Mesenchymal stem cell (in vitro differentiated cells and primary cell): ENCODE data around the gene CHIT1.

ENCODE experiments used
- DNase-seq: peaks from one replicate; pipeline ENCODE4 v3.0.0-alpha.2; 2013
- H2AFZ ChIP-seq: one replicate; pipeline ENCODE4 v1.6.1; 2013; ENCODE audit warnings: low read depth, mild to moderate bottlenecking, control low read depth, inconsistent platforms, low read length, moderate library complexity
- H2AK5ac ChIP-seq: 2 replicates; pipeline ENCODE4 v1.6.1; 2013; ENCODE audit warnings: low read length, moderate library complexity, mild to moderate bottlenecking, inconsistent platforms; ENCODE audit not compliant: severe bottlenecking
- H2BK120ac ChIP-seq: one replicate; pipeline ENCODE4 v1.6.1; 2013; ENCODE audit warnings: low read depth, mild to moderate bottlenecking, inconsistent platforms, low read length, moderate library complexity
- H2BK12ac ChIP-seq, 2 experiments: one replicate each; pipeline ENCODE4 v1.6.1; 2013; ENCODE audit warnings: inconsistent platforms in 2 of 2, low read length in 2 of 2, mild to moderate bottlenecking in 2 of 2, moderate library complexity in 2 of 2, control low read depth in 1 of 2
- H2BK15ac ChIP-seq: one replicate; pipeline ENCODE4 v1.6.1; 2013; ENCODE audit warnings: mild to moderate bottlenecking, low read depth, inconsistent platforms; ENCODE audit not compliant: poor library complexity, severe bottlenecking
- H2BK5ac ChIP-seq: 2 replicates; pipeline ENCODE4 v1.6.1; 2013; ENCODE audit warnings: low read depth, mild to moderate bottlenecking, low read length, control low read depth, inconsistent platforms; ENCODE audit not compliant: poor library complexity, severe bottlenecking
- H3K14ac ChIP-seq, 2 experiments: one replicate each; pipeline ENCODE4 v1.6.1; 2013; ENCODE audit warnings: inconsistent platforms in 2 of 2, low read length in 2 of 2, control low read depth in 1 of 2, mild to moderate bottlenecking in 1 of 2, moderate library complexity in 1 of 2
- H3K18ac ChIP-seq, 2 experiments: one replicate each; pipeline ENCODE4 v1.6.1; 2013; ENCODE audit warnings: inconsistent platforms in 2 of 2, low read length in 2 of 2, control low read depth in 1 of 2, low read depth in 1 of 2, mild to moderate bottlenecking in 1 of 2
- H3K23ac ChIP-seq, 2 experiments: one replicate each; pipeline ENCODE4 v1.6.1; 2013; ENCODE audit warnings: inconsistent platforms in 2 of 2, low read length in 2 of 2, mild to moderate bottlenecking in 2 of 2, moderate library complexity in 2 of 2, control low read depth in 1 of 2
- H3K27ac ChIP-seq: 2 replicates; pipeline ENCODE4 v1.5.1; 2013; ENCODE audit warnings: mild to moderate bottlenecking, moderate library complexity, low read length, control low read depth, inconsistent platforms; ENCODE audit not compliant: poor library complexity, severe bottlenecking
- H3K27me3 ChIP-seq, 2 experiments: 2 replicates each; pipeline versions ENCODE4 v1.6.1 to v1.7.0; 2013; ENCODE audit warnings: low read length in 2 of 2, mild to moderate bottlenecking in 2 of 2, moderate library complexity in 2 of 2, control low read depth in 1 of 2, inconsistent platforms in 1 of 2; ENCODE audit not compliant: control insufficient read depth in 1 of 2, insufficient read depth in 1 of 2
- H3K36me3 ChIP-seq, 2 experiments: 2 replicates each; pipeline versions ENCODE4 v1.6.1 to v1.7.0; 2013; ENCODE audit warnings: low read length in 2 of 2, control low read depth in 1 of 2, inconsistent platforms in 1 of 2, low read depth in 1 of 2, mild to moderate bottlenecking in 1 of 2; ENCODE audit not compliant: insufficient read depth in 2 of 2, control insufficient read depth in 1 of 2
- H3K4ac ChIP-seq, 2 experiments: one replicate each; pipeline ENCODE4 v1.6.1; 2013; ENCODE audit warnings: inconsistent platforms in 2 of 2, low read length in 2 of 2, mild to moderate bottlenecking in 2 of 2, moderate library complexity in 2 of 2, control low read depth in 1 of 2, low read depth in 1 of 2
- H3K4me1 ChIP-seq: 2 replicates; pipeline ENCODE4 v1.6.1; 2013; ENCODE audit warnings: low read depth, low read length, control low read depth; ENCODE audit not compliant: control insufficient read depth, insufficient read depth
- H3K4me2 ChIP-seq: 2 replicates; pipeline ENCODE4 v1.6.1; 2013; ENCODE audit warnings: low read length, mild to moderate bottlenecking, inconsistent platforms; ENCODE audit not compliant: poor library complexity, severe bottlenecking
- H3K4me3 ChIP-seq, 2 experiments: 2 replicates each; pipeline versions ENCODE4 v1.5.1 to v1.7.0; 2013; ENCODE audit warnings: low read length in 2 of 2, mild to moderate bottlenecking in 2 of 2, control low read depth in 1 of 2, low read depth in 1 of 2; ENCODE audit not compliant: insufficient read depth in 1 of 2
- H3K79me1 ChIP-seq: replicated peaks from 2 replicates; pipeline ENCODE4 v1.6.1; 2013; ENCODE audit warnings: mild to moderate bottlenecking, control low read depth, low read length, inconsistent platforms; ENCODE audit not compliant: poor library complexity, severe bottlenecking
- H3K9ac ChIP-seq: 2 replicates; pipeline ENCODE4 v1.7.0; 2013; ENCODE audit warnings: mild to moderate bottlenecking, low read length, moderate library complexity
- H3K9me3 ChIP-seq: 2 replicates; pipeline ENCODE4 v1.7.0; 2013; ENCODE audit warnings: mild to moderate bottlenecking, low read length; ENCODE audit not compliant: control insufficient read depth
- H4K8ac ChIP-seq: one replicate; pipeline ENCODE4 v1.6.1; 2013; ENCODE audit warnings: inconsistent platforms, mild to moderate bottlenecking, low read length, moderate library complexity
- H4K91ac ChIP-seq: one replicate; pipeline ENCODE4 v1.6.1; 2013; ENCODE audit warnings: mild to moderate bottlenecking, low read length, inconsistent platforms
- WGBS: methylation state at CpG from one replicate; pipeline ENCODE4 v1.1.7; 2013; ENCODE audit warnings: mixed read lengths; 5-methylcytosine and 5-hydroxymethylcytosine counted together

Gene CHIT1

DNA sequence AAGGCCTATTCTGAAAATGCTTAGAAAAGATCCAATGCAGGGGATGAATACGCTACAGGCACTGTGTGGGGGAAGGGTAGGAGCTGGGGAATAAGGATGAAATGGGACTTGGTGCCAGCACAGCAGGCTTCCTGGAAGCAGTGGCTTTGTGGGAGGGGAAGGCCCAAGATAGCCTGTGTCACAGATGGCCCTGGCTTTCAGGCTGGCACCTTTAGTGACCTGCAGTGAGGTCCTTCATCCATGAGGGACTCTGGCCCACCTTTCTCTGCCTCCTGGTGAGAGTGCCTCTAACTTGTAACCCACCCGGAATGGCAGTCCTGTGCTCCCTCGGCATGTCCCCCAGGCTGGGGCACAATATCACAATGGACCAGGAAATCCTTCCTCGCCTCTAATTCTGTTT lies 43.9 kb downstream of the CHIT1 start:
- H2AK5ac ChIP-seq = no peak overlapping the region
- H3K4me3 ChIP-seq = peak overlapping the region in 1 of 2 experiments; percentile 66
- H2BK5ac ChIP-seq = no peak overlapping the region
- H3K36me3 ChIP-seq = peaks cover 0 to 24% of the 10 kb centered on the region in 2 experiments
- H4K8ac ChIP-seq = no peak overlapping the region
- H3K4me2 ChIP-seq = no peak overlapping the region
- no peak overlapping the region for H3K27ac ChIP-seq
- no peak overlapping the region for H3K14ac ChIP-seq
- H3K9ac ChIP-seq = peak overlapping the region; percentile 57
- WGBS = 90% methylated on average over 4 of the region's 4 CpGs
- no peak overlapping the region for H3K18ac ChIP-seq
- H3K4me1 ChIP-seq = peaks cover 3% of the 10 kb centered on the region
- peak overlapping the region in 1 of 2 experiments; percentile 51 for H2BK12ac ChIP-seq
- no peaks in the 10 kb centered on the region for H3K9me3 ChIP-seq
- peaks cover 0 to 7% of the 10 kb centered on the region in 2 experiments for H3K27me3 ChIP-seq
- H2BK15ac ChIP-seq = no peak overlapping the region
- no peak overlapping the region for H2BK120ac ChIP-seq
- H3K79me1 ChIP-seq = no peaks in the 10 kb centered on the region
- peak overlapping the region in 1 of 2 experiments; percentile 21 for H3K4ac ChIP-seq
- no peak overlapping the region for H2AFZ ChIP-seq
- no peak for DNase-seq
- H4K91ac ChIP-seq = no peak overlapping the region
- H3K23ac ChIP-seq = no peak overlapping the region

DNA sequence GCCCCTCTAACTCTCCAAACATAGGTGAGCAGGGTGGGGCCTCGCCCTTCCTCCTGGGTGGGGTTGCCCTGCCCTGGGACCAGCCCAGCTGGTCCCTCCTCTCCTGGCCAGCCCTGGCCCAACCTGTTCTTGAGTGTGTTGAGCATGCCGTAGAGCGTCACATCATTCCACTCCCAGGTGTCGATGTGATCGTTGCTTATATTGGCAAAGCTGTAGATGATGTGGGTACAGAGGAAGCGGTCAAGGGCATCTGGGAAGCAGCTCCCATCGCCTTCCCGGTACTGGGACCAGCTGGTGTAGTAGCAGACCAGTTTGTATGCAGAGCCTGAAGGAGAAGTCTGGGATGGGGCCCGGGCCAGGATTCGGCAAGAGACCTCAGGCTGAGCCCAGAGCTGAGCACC lies 44.4 kb downstream of the CHIT1 start:
- H2BK15ac ChIP-seq = no peak overlapping the region
- no peak overlapping the region for H3K23ac ChIP-seq
- H3K4me2 ChIP-seq = no peak overlapping the region
- no peak overlapping the region for H2AK5ac ChIP-seq
- no peak overlapping the region for H3K27ac ChIP-seq
- H3K9me3 ChIP-seq = no peaks in the 10 kb centered on the region
- no peak overlapping the region for H3K18ac ChIP-seq
- H3K4me1 ChIP-seq = peaks cover 3% of the 10 kb centered on the region
- H2BK5ac ChIP-seq = no peak overlapping the region
- H3K4me3 ChIP-seq = peak overlapping the region in 1 of 2 experiments; percentile 66
- no peak overlapping the region for H3K14ac ChIP-seq
- no peaks in the 10 kb centered on the region for H3K79me1 ChIP-seq
- peak overlapping the region; percentile 57 for H3K9ac ChIP-seq
- no peak for DNase-seq
- peaks cover 0 to 7% of the 10 kb centered on the region in 2 experiments for H3K27me3 ChIP-seq
- H2BK12ac ChIP-seq = no peak overlapping the region
- H4K8ac ChIP-seq = no peak overlapping the region
- no peak overlapping the region for H4K91ac ChIP-seq
- WGBS = 93% methylated on average over 10 of the region's 10 CpGs
- no peak overlapping the region for H2BK120ac ChIP-seq
- H3K36me3 ChIP-seq = peaks cover 0 to 24% of the 10 kb centered on the region in 2 experiments
- H2AFZ ChIP-seq = no peak overlapping the region
- no peak overlapping the region for H3K4ac ChIP-seq

DNA sequence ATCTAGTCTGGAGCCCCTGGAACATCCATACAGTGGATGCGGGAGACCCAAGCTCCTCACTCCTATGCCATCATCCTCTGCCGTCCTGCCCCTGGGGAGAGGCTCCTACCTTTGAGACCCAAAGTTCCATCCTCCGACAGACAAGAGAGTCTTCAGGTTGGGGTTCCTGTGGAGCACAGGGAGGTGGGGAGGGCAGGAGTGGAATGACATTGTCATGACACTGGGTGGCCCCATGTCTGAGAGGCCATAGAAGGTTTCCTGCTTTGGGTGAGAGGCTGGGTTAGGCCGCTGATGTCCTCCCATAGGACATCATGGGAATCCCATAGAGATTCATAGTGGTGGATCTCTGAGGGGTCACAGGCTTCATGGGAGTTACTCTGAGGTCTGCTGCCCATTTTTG lies 45.0 kb downstream of the CHIT1 start:
- H3K27ac ChIP-seq = no peak overlapping the region
- H3K23ac ChIP-seq = no peak overlapping the region
- H2AK5ac ChIP-seq = no peak overlapping the region
- H3K4me1 ChIP-seq = peaks cover 3% of the 10 kb centered on the region
- H3K14ac ChIP-seq = no peak overlapping the region
- no peak for DNase-seq
- H4K91ac ChIP-seq = no peak overlapping the region
- no peaks in the 10 kb centered on the region for H3K9me3 ChIP-seq
- H3K4me3 ChIP-seq = peak overlapping the region in 1 of 2 experiments; percentile 66
- peaks cover 0 to under 1% of the 10 kb centered on the region in 2 experiments for H3K27me3 ChIP-seq
- no peak overlapping the region for H2AFZ ChIP-seq
- H3K4me2 ChIP-seq = no peak overlapping the region
- H3K79me1 ChIP-seq = no peaks in the 10 kb centered on the region
- H2BK12ac ChIP-seq = no peak overlapping the region
- H4K8ac ChIP-seq = no peak overlapping the region
- H2BK5ac ChIP-seq = no peak overlapping the region
- H3K9ac ChIP-seq = peak overlapping the region; percentile 57
- H3K18ac ChIP-seq = no peak overlapping the region
- no peak overlapping the region for H3K4ac ChIP-seq
- peaks cover 0 to 24% of the 10 kb centered on the region in 2 experiments for H3K36me3 ChIP-seq
- no peak overlapping the region for H2BK15ac ChIP-seq
- no peak overlapping the region for H2BK120ac ChIP-seq
- 78% methylated on average over 4 of the region's 4 CpGs for WGBS

DNA sequence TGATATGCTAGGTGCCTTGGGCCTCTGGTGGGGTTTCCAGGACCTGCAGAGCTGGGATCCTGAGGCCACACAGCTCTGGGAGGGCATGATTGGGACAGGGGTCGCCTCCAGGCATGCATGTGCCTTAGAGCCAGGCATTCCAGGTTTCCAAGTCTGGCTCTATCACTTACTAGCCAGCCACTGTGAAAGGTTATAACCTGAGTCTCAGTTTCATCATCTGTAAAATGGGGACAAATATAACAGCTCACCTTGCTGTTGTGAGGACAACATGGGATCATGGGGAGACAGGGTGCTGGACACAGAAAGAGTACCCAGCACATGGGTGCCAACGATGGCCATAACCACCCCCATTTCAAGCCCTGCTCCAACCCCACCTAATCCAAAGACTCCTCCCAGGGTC lies 45.6 kb downstream of the CHIT1 start:
- Histone ChIP-seq H3K4ac (no peak overlapping the region), H3K4me2 (no peak overlapping the region), H3K27ac (no peak overlapping the region), H2AFZ (no peak overlapping the region), H3K23ac (no peak overlapping the region), H2BK12ac (no peak overlapping the region), H2BK120ac (no peak overlapping the region), H2BK15ac (no peak overlapping the region), H3K9me3 (no peaks in the 10 kb centered on the region), H2AK5ac (no peak overlapping the region), H2BK5ac (no peak overlapping the region), H4K91ac (no peak overlapping the region), H3K36me3 (peaks cover 0 to 29% of the 10 kb centered on the region in 2 experiments), H3K4me3 (peak overlapping the region in 1 of 2 experiments; percentile 66), H3K4me1 (peaks cover 3% of the 10 kb centered on the region), H3K9ac (peak overlapping the region; percentile 57), H3K14ac (no peak overlapping the region), H3K27me3 (no peaks in the 10 kb centered on the region), H3K79me1 (no peaks in the 10 kb centered on the region), H4K8ac (no peak overlapping the region), H3K18ac (no peak overlapping the region)
- DNase-seq = no peak
- 95% methylated on average over 2 of the region's 2 CpGs for WGBS
